HEK293T (cell line): ENCODE results near the gene COG8.

Experiments used
- CTCF ChIA-PET: fragments of 350-600 bp; formaldehyde crosslinking; extraction: SDS; loops from one replicate; lab custom pipeline; 2021; ENCODE audit warnings: antibody characterized with exemption, inconsistent platforms; lab: Yijun Ruan, JAX
- POLR2A ChIA-PET: fragments of 350-600 bp; formaldehyde crosslinking; extraction: SDS; loops from one replicate; lab custom pipeline; 2020; ENCODE audit warnings: antibody characterized with exemption, inconsistent platforms; lab: Yijun Ruan, JAX
- DNase-seq: peaks from one replicate; pipeline ENCODE4 v3.0.0; 2012; ENCODE audit warnings: mixed read lengths; ENCODE audit errors: extremely low spot score
- ARNT ChIP-seq: fragments of 450-650 bp; IDR thresholded peaks from 2 replicates; pipeline ENCODE4 v1.6.1; 2017; ENCODE audit warnings: mild to moderate bottlenecking
- BHLHE40 ChIP-seq: fragments of 450-650 bp; IDR thresholded peaks from 2 replicates; pipeline ENCODE4 v1.6.1; 2016; ENCODE audit warnings: mild to moderate bottlenecking, moderate library complexity, borderline replicate concordance
- CTBP1 ChIP-seq: fragments of 450-650 bp; IDR thresholded peaks from 2 replicates; pipeline ENCODE4 v1.6.1; 2016; ENCODE audit warnings: borderline replicate concordance
- ELF4 ChIP-seq: fragments of 450-650 bp; IDR thresholded peaks from 2 replicates; pipeline ENCODE4 v1.6.1; 2017; ENCODE audit warnings: antibody characterized with exemption
- FOXA1 ChIP-seq: fragments of 450-650 bp; IDR thresholded peaks from 2 replicates; pipeline ENCODE4 v1.6.1; 2016; ENCODE audit warnings: mild to moderate bottlenecking
- FOXK2 ChIP-seq: fragments of 450-650 bp; IDR thresholded peaks from 2 replicates; pipeline ENCODE4 v1.6.1; 2016; ENCODE audit warnings: mild to moderate bottlenecking
- FOXM1 ChIP-seq: fragments of 450-650 bp; IDR thresholded peaks from 2 replicates; pipeline ENCODE4 v1.6.1; 2017; ENCODE audit warnings: mild to moderate bottlenecking, borderline replicate concordance
- HDGF ChIP-seq: fragments of 450-650 bp; IDR thresholded peaks from 2 replicates; pipeline ENCODE4 v1.6.1; 2017; ENCODE audit warnings: antibody characterized with exemption, borderline replicate concordance
- L3MBTL2 ChIP-seq: fragments of 450-650 bp; conservative IDR thresholded peaks from 2 replicates; pipeline ENCODE4 v1.6.1; 2016; ENCODE audit warnings: mild to moderate bottlenecking
- LEF1 ChIP-seq: fragments of 450-650 bp; IDR thresholded peaks from 2 replicates; pipeline ENCODE4 v1.6.1; 2017; ENCODE audit warnings: mild to moderate bottlenecking, borderline replicate concordance
- NFRKB ChIP-seq: fragments of 450-650 bp; IDR thresholded peaks from 2 replicates; pipeline ENCODE4 v1.6.1; 2016; ENCODE audit warnings: mild to moderate bottlenecking, moderate library complexity
- PKNOX1 ChIP-seq: fragments of 450-650 bp; IDR thresholded peaks from 2 replicates; pipeline ENCODE4 v1.6.1; 2016
- SP1 ChIP-seq: fragments of 450-650 bp; IDR thresholded peaks from 2 replicates; pipeline ENCODE4 v1.6.1; 2017
- SUZ12 ChIP-seq: fragments of 450-650 bp; IDR thresholded peaks from 2 replicates; pipeline ENCODE4 v1.6.1; 2016; ENCODE audit warnings: mild to moderate bottlenecking
- TARDBP ChIP-seq: fragments of 450-650 bp; IDR thresholded peaks from 2 replicates; pipeline ENCODE4 v1.6.1; 2016
- ZNF384 ChIP-seq: fragments of 450-650 bp; IDR thresholded peaks from 2 replicates; pipeline ENCODE4 v1.6.1; 2016

The COG8 gene

GRCh38 chr16:69373019-69373418 is 33.7 kb upstream of the COG8 start:
- CTCF ChIA-PET, result no interaction called here

DNA sequence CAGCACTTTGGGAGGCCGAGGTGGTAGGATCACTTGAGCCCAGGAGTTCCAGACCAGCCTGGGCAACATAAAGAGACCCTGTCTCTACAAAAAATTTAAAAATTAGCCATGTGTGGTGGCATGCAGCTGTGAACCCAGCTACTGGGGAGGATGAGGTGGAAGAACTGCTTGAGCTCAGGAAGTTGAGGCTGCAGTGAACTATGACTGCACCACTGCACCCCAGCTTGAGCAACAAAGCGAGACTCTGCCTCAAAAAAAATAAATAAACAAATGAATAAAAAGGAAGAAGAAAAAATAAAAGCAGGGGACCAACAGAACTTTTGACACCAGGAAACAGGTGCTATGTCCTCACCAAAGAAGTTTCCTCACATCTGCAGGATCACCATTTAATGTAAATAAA is 32.2 kb upstream of the COG8 start:
- ChIA-PET CTCF (no interaction called here), POLR2A (no interaction called here)
- DNase-seq, result no peak
- no peak for TF ChIP-seq LEF1
- no peak for TF ChIP-seq HDGF
- TF ChIP-seq FOXA1, result no peak
- no peak for TF ChIP-seq FOXM1
- TF ChIP-seq ZNF384, result no peak
- no peak for TF ChIP-seq ARNT
- no peak for TF ChIP-seq ELF4
- no peak for TF ChIP-seq BHLHE40
- no peak for TF ChIP-seq FOXK2
- TF ChIP-seq NFRKB, result no peak
- no peak for TF ChIP-seq CTBP1
- no peak for TF ChIP-seq SUZ12
- TF ChIP-seq L3MBTL2, result no peak
- TF ChIP-seq TARDBP, result no peak
- no peak for TF ChIP-seq SP1
- TF ChIP-seq PKNOX1, result no peak

More at GRCh38 chr16:69373019-69373418, 33.7 kb upstream of the COG8 start:
- POLR2A ChIA-PET, result interaction anchor here (0.9 kb wide), 1 partner anchor 10 kb away, joined by 3 read pairs; no protein-coding TSS in a partner anchor
- no peak for TF ChIP-seq TARDBP
- no peak for DNase-seq

DNA sequence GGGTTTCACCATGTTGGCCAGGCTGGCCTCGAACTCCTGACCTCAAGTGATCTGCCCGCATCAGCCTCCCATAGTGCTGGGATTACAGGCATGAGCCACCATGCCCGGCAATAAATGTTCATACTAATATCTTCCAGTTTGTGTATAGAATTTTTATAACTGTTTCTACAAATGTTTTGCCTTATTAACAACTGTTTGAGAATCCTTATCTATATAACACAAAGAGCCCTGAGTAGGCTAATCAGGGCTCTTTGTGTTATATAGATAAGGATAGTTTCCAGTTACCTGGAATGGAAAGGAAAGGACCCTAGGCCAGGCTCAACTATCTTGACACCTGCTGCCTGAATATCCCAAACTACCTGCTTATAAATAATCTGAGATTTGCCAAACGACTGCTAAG is 29.5 kb upstream of the COG8 start:
- ChIA-PET CTCF (no interaction called here), POLR2A (no interaction called here)
- TF ChIP-seq FOXM1, result no peak
- TF ChIP-seq L3MBTL2, result no peak
- TF ChIP-seq ELF4, result no peak
- TF ChIP-seq BHLHE40, result no peak
- no peak for DNase-seq

- POLR2A ChIA-PET, result no interaction called here
- CTCF ChIA-PET, result no interaction called here
- DNase-seq, result no peak
- TF ChIP-seq L3MBTL2 (no peak), CTBP1 (no peak), TARDBP (no peak), HDGF (no peak), LEF1 (no peak), ELF4 (no peak), SP1 (no peak), ZNF384 (no peak), PKNOX1 (no peak), NFRKB (no peak), SUZ12 (no peak), BHLHE40 (no peak), FOXA1 (no peak), FOXM1 (no peak), ARNT (no peak)
These were observed 28.6 kb upstream of the COG8 start for GRCh38 chr16:69367980-69368379.

GRCh38 chr16:69366431-69366830 is 27.1 kb upstream of the COG8 start:
- DNase-seq, result no peak
- no peak for TF ChIP-seq CTBP1
- TF ChIP-seq BHLHE40, result no peak
- no peak for TF ChIP-seq ARNT
- TF ChIP-seq TARDBP, result no peak
- TF ChIP-seq L3MBTL2, result no peak
- TF ChIP-seq LEF1, result no peak
- TF ChIP-seq ZNF384, result no peak
- no peak for TF ChIP-seq SP1
- no peak for TF ChIP-seq ELF4
- no peak for TF ChIP-seq NFRKB
- no peak for TF ChIP-seq SUZ12
- no peak for TF ChIP-seq FOXA1
- TF ChIP-seq FOXM1, result no peak
- TF ChIP-seq HDGF, result no peak
- TF ChIP-seq PKNOX1, result no peak
- TF ChIP-seq FOXK2, result no peak
- ChIA-PET CTCF (interaction anchor here (0.7 kb wide), 1 partner anchor 9 kb away, joined by 3 read pairs; no protein-coding TSS in a partner anchor), POLR2A (no interaction called here)

DNA sequence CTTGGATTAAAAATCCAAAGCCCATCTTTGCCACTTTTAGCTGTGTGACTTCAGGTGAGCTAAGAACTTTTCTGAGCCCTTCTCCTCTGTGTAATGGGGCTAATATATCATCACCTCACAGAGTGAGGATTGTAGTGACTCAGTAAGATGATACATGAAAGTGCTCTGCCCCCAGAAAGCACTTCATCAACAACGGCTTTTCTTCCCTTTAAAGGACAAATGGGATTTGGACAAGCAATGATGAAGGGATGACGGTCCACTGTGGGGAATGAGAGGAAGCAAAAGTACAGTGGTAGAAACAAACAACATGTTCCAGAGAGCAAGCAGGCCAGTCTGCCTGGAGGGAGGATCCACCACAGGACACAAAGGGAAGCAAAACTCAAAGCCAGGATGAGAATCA is 26.5 kb upstream of the COG8 start:
- POLR2A ChIA-PET, result no interaction called here
- TF ChIP-seq SP1 (no peak), ELF4 (no peak), BHLHE40 (no peak), ARNT (no peak), HDGF (no peak)
- CTCF ChIA-PET, result no interaction called here
- no peak for DNase-seq

GRCh38 chr16:69364088-69364487 is 24.7 kb upstream of the COG8 start:
- ChIA-PET POLR2A (no interaction called here), CTCF (no interaction called here)
- no peak for DNase-seq
- no peak for TF ChIP-seq FOXA1
- TF ChIP-seq PKNOX1, result no peak
- no peak for TF ChIP-seq LEF1
- TF ChIP-seq HDGF, result no peak
- TF ChIP-seq FOXK2, result no peak
- TF ChIP-seq TARDBP, result no peak
- no peak for TF ChIP-seq CTBP1
- no peak for TF ChIP-seq ZNF384
